SH-SY5Y (cell line): ENCODE data around the gene MNAT1.

Experiments
- GATA2 ChIP-seq: IDR thresholded peaks from 2 replicates; pipeline ENCODE4 v1.6.1; 2011; ENCODE audit warnings: mild to moderate bottlenecking, low read depth, low read length
- GATA3 ChIP-seq: IDR thresholded peaks from 2 replicates; pipeline ENCODE4 v1.6.1; 2011; ENCODE audit warnings: low read depth, mild to moderate bottlenecking, low read length, moderate library complexity

- TF ChIP-seq GATA3 (no peak), GATA2 (no peak)
These were observed 113.5 kb downstream of the MNAT1 start for GRCh38 chr14:60848066-60848465.
